Keratinocyte (primary cell): ENCODE results near the gene JOSD1. TPM values are rescaled to one million over a fixed set of nuclear protein-coding genes. Genes with fewer than 3 reads are reported as not detected.

ENCODE experiments used
- DNase-seq: peaks from one replicate; pipeline ENCODE4 v3.0.0-alpha.2; 2011; ENCODE audit warnings: low read depth, missing footprints, low spot score
- FAIRE-seq: peaks from 2 replicates; lab custom pipeline; 2011; peaks lifted over from hg19 to GRCh38; lab: Jason Lieb, UNC
- H2AFZ ChIP-seq: 2 replicates; pipeline ENCODE4 v1.6.0; 2012; ENCODE audit warnings: low read length, control low read depth, inconsistent platforms; ENCODE audit not compliant: control insufficient read depth
- H3K27ac ChIP-seq: 2 replicates; pipeline ENCODE4 v1.5.1; 2011; ENCODE audit warnings: low read length; ENCODE audit not compliant: control insufficient read depth, insufficient read depth
- H3K27me3 ChIP-seq: 3 replicates; pipeline ENCODE4 v1.6.0; 2011; ENCODE audit warnings: low read length; ENCODE audit not compliant: control insufficient read depth, insufficient read depth; ENCODE audit errors: extremely low read depth
- H3K36me3 ChIP-seq, 2 experiments: 2 replicates in 1 of 2; 3 replicates in 1 of 2; pipeline ENCODE4 v1.5.1; 2011; ENCODE audit warnings: low read length in 2 of 2, mild to moderate bottlenecking in 1 of 2; ENCODE audit not compliant: control insufficient read depth in 2 of 2, insufficient read depth in 2 of 2; ENCODE audit errors: extremely low read depth in 1 of 2
- H3K4me1 ChIP-seq: 3 replicates; pipeline ENCODE4 v1.5.1; 2011; ENCODE audit warnings: low read length; ENCODE audit not compliant: control insufficient read depth, insufficient read depth; ENCODE audit errors: extremely low read depth
- H3K4me2 ChIP-seq: 3 replicates; pipeline ENCODE4 v1.6.0; 2011; ENCODE audit warnings: low read depth, low read length; ENCODE audit not compliant: control insufficient read depth, insufficient read depth; ENCODE audit errors: extremely low read depth
- H3K4me3 ChIP-seq, 3 experiments: fragments of 200-600 bp in 1 of 3; sonication (generic) in 1 of 3; 2 replicates in 2 of 3; 3 replicates in 1 of 3; pipeline ENCODE4 v1.5.1; 2011 to 2016; ENCODE audit warnings: low read length in 3 of 3, mild to moderate bottlenecking in 3 of 3, control low read depth in 2 of 3, inconsistent platforms in 1 of 3, low read depth in 1 of 3, mixed read lengths in 1 of 3, mixed run types in 1 of 3, moderate library complexity in 1 of 3; ENCODE audit not compliant: control insufficient read depth in 2 of 3, insufficient read depth in 2 of 3; ENCODE audit errors: extremely low read depth in 1 of 3
- H3K79me2 ChIP-seq: 2 replicates; pipeline ENCODE4 v1.6.0; 2012; ENCODE audit warnings: low read length; ENCODE audit not compliant: control insufficient read depth, insufficient read depth
- H3K9ac ChIP-seq: 3 replicates; pipeline ENCODE4 v1.6.0; 2011; ENCODE audit warnings: low read length; ENCODE audit not compliant: control insufficient read depth, insufficient read depth; ENCODE audit errors: extremely low read depth
- H3K9me1 ChIP-seq: 3 replicates; pipeline ENCODE4 v1.6.0; 2011; ENCODE audit warnings: low read length; ENCODE audit not compliant: control insufficient read depth, insufficient read depth; ENCODE audit errors: extremely low read depth
- H3K9me3 ChIP-seq: 2 replicates; pipeline ENCODE4 v1.5.1; 2012; ENCODE audit warnings: low read depth, low read length; ENCODE audit not compliant: control insufficient read depth
- H4K20me1 ChIP-seq: 3 replicates; pipeline ENCODE4 v1.6.0; 2011; ENCODE audit warnings: low read length; ENCODE audit not compliant: control insufficient read depth, insufficient read depth; ENCODE audit errors: extremely low read depth
- CTCF ChIP-seq, 3 experiments: IDR thresholded peaks in 1 of 3; conservative IDR thresholded peaks in 1 of 3; optimal IDR thresholded peaks in 1 of 3; 2 replicates in 2 of 3; 3 replicates in 1 of 3; pipeline versions ENCODE3 to v1.5.1; 2011; ENCODE audit warnings: low read length in 3 of 3, mild to moderate bottlenecking in 3 of 3, moderate library complexity in 2 of 3, control low read depth in 1 of 3, inconsistent platforms in 1 of 3; ENCODE audit not compliant: insufficient read depth in 2 of 3; ENCODE audit errors: extremely low read depth in 1 of 3
- EZH2 ChIP-seq: IDR thresholded peaks from one replicate; pipeline ENCODE4 v1.6.1; 2012; ENCODE audit warnings: inconsistent platforms, mild to moderate bottlenecking, low read length, moderate library complexity
- dilution Hi-C: fragments of 300-500 bp; cut with MboI; formaldehyde crosslinking; loops from one replicate; pipeline ENCODE4 v1.7.0; 2020; ENCODE audit warnings: low sequenced_read_pairs; ENCODE audit not compliant: extremely low pct_ligation_motif_present
- polyA plus RNA-seq, 5 experiments: library from polyadenylated mRNA; depleted of rRNA in 3 of 5; stranded (reverse) in 3 of 5; stranded (forward) in 1 of 5; unstranded in 1 of 5; fragments of >200 nt; gene quantifications; 1 replicate in 1 of 5; 2 replicates in 3 of 5; 3 replicates in 1 of 5; pipeline versions ENCODE4 v1.2.1 to v1.2.3, GENCODE V29; 2011 to 2012; ENCODE audit warnings: missing spikeins in 2 of 5, low read depth in 1 of 5, low replicate concordance in 1 of 5

JOSD1 gene
- polyA plus RNA-seq, 1 donor (not counting 4 experiments of a cell fraction or from before 2014, with no cell fraction given), result 32.6 TPM

- Histone ChIP-seq H3K4me1 (peaks cover 9% of the 10 kb centered on the region), H4K20me1 (peaks cover 2% of the 10 kb centered on the region), H3K9me1 (no peaks in the 10 kb centered on the region), H2AFZ (no peak overlapping the region), H3K36me3 (peaks cover 46 to 48% of the 10 kb centered on the region in 2 experiments), H3K4me2 (no peak overlapping the region), H3K27ac (no peak overlapping the region), H3K79me2 (no peaks in the 10 kb centered on the region), H3K9me3 (no peaks in the 10 kb centered on the region), H3K27me3 (no peaks in the 10 kb centered on the region), H3K4me3 (no peak overlapping the region), H3K9ac (no peak overlapping the region)
- no peak for DNase-seq
- dilution Hi-C loops, result no loop called here
- FAIRE-seq, result no peak
- TF ChIP-seq EZH2, result no peak
- TF ChIP-seq CTCF (optimal IDR thresholded peaks at IDR 0.05 in 1 of 3, IDR thresholded peaks at IDR 0.05 in 1 of 3, conservative IDR thresholded peaks at IDR 0.05 in 1 of 3; ENCODE audit: extremely low read depth in 1 of 3, insufficient read depth in 2 of 3, low read length in 3 of 3), result no peak
These were observed 31.0 kb upstream of the JOSD1 start for GRCh38 chr22:38731703-38732161.

- Histone ChIP-seq H3K4me3 (no peak overlapping the region), H3K9me3 (no peaks in the 10 kb centered on the region), H3K4me1 (peaks cover 5% of the 10 kb centered on the region), H3K9me1 (no peaks in the 10 kb centered on the region), H3K4me2 (no peak overlapping the region), H3K9ac (no peak overlapping the region), H3K27ac (no peak overlapping the region), H3K79me2 (no peaks in the 10 kb centered on the region), H2AFZ (no peak overlapping the region), H3K36me3 (peaks cover 48 to 56% of the 10 kb centered on the region in 2 experiments), H3K27me3 (no peaks in the 10 kb centered on the region), H4K20me1 (peaks cover 2% of the 10 kb centered on the region)
- FAIRE-seq (no peak), DNase-seq (no peak)
- dilution Hi-C loops, result no loop called here
- TF ChIP-seq CTCF (optimal IDR thresholded peaks at IDR 0.05 in 1 of 3, IDR thresholded peaks at IDR 0.05 in 1 of 3, conservative IDR thresholded peaks at IDR 0.05 in 1 of 3; ENCODE audit: extremely low read depth in 1 of 3, insufficient read depth in 2 of 3, low read length in 3 of 3), result no peak
- no peak for TF ChIP-seq EZH2
These were observed 29.7 kb upstream of the JOSD1 start for GRCh38 chr22:38730411-38730871.
